ENCODE measurements around the gene PIGBOS1. TPM values are rescaled to one million over a fixed set of nuclear protein-coding genes. Genes with fewer than 3 reads are reported as not detected.
A peak's percentile ranks its signal among the peaks of the same experiment; 100 is the strongest.

PIGBOS1 gene
- total and polyA plus RNA-seq, 9 of the 15 experiments (the other 6 are each of a cell fraction or from before 2014, with no cell fraction given): 25.2 to 76.2 (median 46.0) TPM

- TF ChIP-seq HEY1 (CRISPR knock-in tag; IDR thresholded peaks at IDR 0.05; ENCODE audit: borderline replicate concordance) (no peak), ERF (CRISPR knock-in tag; IDR thresholded peaks at IDR 0.05) (no peak), KAT7 (CRISPR knock-in tag; IDR thresholded peaks at IDR 0.05; ENCODE audit: borderline replicate concordance) (0 out of 2 replicates have a peak, but pooled peaks have one; percentile 30), MAZ (CRISPR knock-in tag; conservative IDR thresholded peaks at IDR 0.05 in 1 of 2, IDR thresholded peaks at IDR 0.05 in 1 of 2) (0 out of 4 replicates have a peak, but pooled peaks of 1 of the 2 experiments have one; percentile 20), NR0B1 (IDR thresholded peaks at IDR 0.05; ENCODE audit: partially characterized antibody) (no peak), STAT5B (CRISPR knock-in tag; IDR thresholded peaks at IDR 0.05) (no peak), EHMT2 (IDR thresholded peaks at IDR 0.05) (no peak), NR4A1 (CRISPR knock-in tag; IDR thresholded peaks at IDR 0.05) (no peak), NR4A1 (tag; IDR thresholded peaks at IDR 0.05) (no peak), NKRF (IDR thresholded peaks at IDR 0.05; ENCODE audit: borderline replicate concordance) (0 out of 2 replicates have a peak, but pooled peaks have one; percentile 17), ZNF133 (CRISPR knock-in tag; IDR thresholded peaks at IDR 0.05) (no peak), PCBP1 (IDR thresholded peaks at IDR 0.05; ENCODE audit: low read depth, low read length, poor library complexity, severe bottlenecking) (no peak), ZBED1 (IDR thresholded peaks at IDR 0.05) (no peak), SRSF3 (IDR thresholded peaks at IDR 0.05; ENCODE audit: insufficient read depth, low read length) (no peak), DLX4 (CRISPR knock-in tag; IDR thresholded peaks at IDR 0.05) (no peak), WHSC1 (IDR thresholded peaks at IDR 0.05; ENCODE audit: low read length) (no peak), CREB3L1 (IDR thresholded peaks at IDR 0.05; ENCODE audit: borderline replicate concordance, low read depth) (0 out of 2 replicates have a peak, but pooled peaks have one; percentile 10), CBX3 (IDR thresholded peaks at IDR 0.05; ENCODE audit: borderline replicate concordance in 1 of 2, low read length in 2 of 2) (no peak), MECOM (CRISPR knock-in tag; IDR thresholded peaks at IDR 0.05) (no peak), POLR3G (IDR thresholded peaks at IDR 0.05; ENCODE audit: extremely low read depth, insufficient read length, insufficient replicate concordance) (no peak), HMG20A (CRISPR knock-in tag; conservative IDR thresholded peaks at IDR 0.05) (no peak), CBX1 (IDR thresholded peaks at IDR 0.05; ENCODE audit: low read depth) (0 out of 2 replicates have a peak, but pooled peaks have one; percentile 11), GATA2 (CRISPR knock-in tag; IDR thresholded peaks at IDR 0.05) (no peak), SRF (CRISPR knock-in tag; IDR thresholded peaks at IDR 0.05) (no peak)
Measured at GRCh38 chr15:55279100-55279745, 39.7 kb downstream of the PIGBOS1 start (continued).
